ENCODE measurements around the gene HEATR9.

GRCh38 chr17:35867574-35867973, 1.1 kb downstream of the HEATR9 start:
- TF ChIP-seq CTCF (IDR thresholded peaks at IDR 0.05) (no peak), EZH2 (IDR thresholded peaks at IDR 0.05; ENCODE audit: borderline replicate concordance, insufficient read depth, low read depth, low read length, poor library complexity, severe bottlenecking) (no peak)
